ENCODE measurements around the gene CYFIP2. TPM values are rescaled to one million over a fixed set of nuclear protein-coding genes. Genes with fewer than 3 reads are reported as not detected.
"Not testable (repeated sequence)": the region's sequence is repeated elsewhere in the genome, so short reads cannot be mapped to it uniquely, and the experiment has no call there.

The CYFIP2 gene
- total and polyA plus RNA-seq, 2 donors (not counting 1 experiment from before 2014, with no cell fraction given) = 5.0 to 27.6 TPM

- not testable (repeated sequence) for H3K9me3 ChIP-seq (ENCODE audit: control insufficient read depth, insufficient read depth, low read depth, low read length); H3K27me3 ChIP-seq (ENCODE audit: control insufficient read depth, insufficient read depth, low read length); H4K20me1 ChIP-seq (ENCODE audit: control insufficient read depth, extremely low read depth, insufficient read depth, low read length); DNase-seq (ENCODE audit: low read depth in 2 of 2); H2AFZ ChIP-seq (ENCODE audit: low read length); H3K9ac ChIP-seq (ENCODE audit: insufficient read depth, low read length); H3K36me3 ChIP-seq (ENCODE audit: control insufficient read depth, insufficient read depth, low read length); H3K4me2 ChIP-seq (ENCODE audit: extremely low read depth, insufficient read depth, low read length); H3K27ac ChIP-seq (ENCODE audit: insufficient read depth, low read length); H3K79me2 ChIP-seq (ENCODE audit: control insufficient read depth, insufficient read depth, low read length); H3K4me1 ChIP-seq (ENCODE audit: control insufficient read depth, extremely low read depth, insufficient read depth, low read length); H3K4me3 ChIP-seq (replicated peaks in 1 of 4; ENCODE audit: control extremely low read depth in 1 of 4, insufficient read depth in 1 of 4, low read depth in 3 of 4, low read length in 4 of 4)
Measured at GRCh38 chr5:157429920-157430319, 164.0 kb downstream of the CYFIP2 start.

- H3K9me3 ChIP-seq (ENCODE audit: control insufficient read depth, insufficient read depth, low read depth, low read length) = no peaks in the 10 kb centered on the region
- no peaks in the 10 kb centered on the region for H3K79me2 ChIP-seq (ENCODE audit: control insufficient read depth, insufficient read depth, low read length)
- H3K4me2 ChIP-seq (ENCODE audit: extremely low read depth, insufficient read depth, low read length) = no peak overlapping the region
- H3K36me3 ChIP-seq (ENCODE audit: control insufficient read depth, insufficient read depth, low read length) = no peaks in the 10 kb centered on the region
- no peaks in the 10 kb centered on the region for H4K20me1 ChIP-seq (ENCODE audit: control insufficient read depth, extremely low read depth, insufficient read depth, low read length)
- no peak overlapping the region for H2AFZ ChIP-seq (ENCODE audit: low read length)
- no peaks in the 10 kb centered on the region for H3K27me3 ChIP-seq (ENCODE audit: control insufficient read depth, insufficient read depth, low read length)
- no peak overlapping the region for H3K27ac ChIP-seq (ENCODE audit: insufficient read depth, low read length)
- TF ChIP-seq EZH2 (IDR thresholded peaks at IDR 0.05; ENCODE audit: low read length, missing control alignments) (no peak), CTCF (conservative IDR thresholded peaks at IDR 0.05 in 1 of 2, IDR thresholded peaks at IDR 0.05 in 1 of 2; ENCODE audit: low read depth in 1 of 2, low read length in 2 of 2) (peak; percentile 45 to 48)
- DNase-seq (ENCODE audit: low read depth in 2 of 2) = peak; percentile 58 to 73
- H3K9ac ChIP-seq (ENCODE audit: insufficient read depth, low read length) = no peak overlapping the region
- no peaks in the 10 kb centered on the region for H3K4me1 ChIP-seq (ENCODE audit: control insufficient read depth, extremely low read depth, insufficient read depth, low read length)
- H3K4me3 ChIP-seq (replicated peaks in 1 of 4; ENCODE audit: control extremely low read depth in 1 of 4, insufficient read depth in 1 of 4, low read depth in 3 of 4, low read length in 4 of 4) = no peak overlapping the region
Measured at GRCh38 chr5:157431544-157432200, 165.7 kb downstream of the CYFIP2 start.

GRCh38 chr5:157434096-157434495, 168.2 kb downstream of the CYFIP2 start:
- TF ChIP-seq CTCF (conservative IDR thresholded peaks at IDR 0.05 in 1 of 2, IDR thresholded peaks at IDR 0.05 in 1 of 2; ENCODE audit: low read depth in 1 of 2, low read length in 2 of 2) = no peak
- no peak for TF ChIP-seq EZH2 (IDR thresholded peaks at IDR 0.05; ENCODE audit: low read length, missing control alignments)
- H4K20me1 ChIP-seq (ENCODE audit: control insufficient read depth, extremely low read depth, insufficient read depth, low read length) = no peaks in the 10 kb centered on the region

More at GRCh38 chr5:157434096-157434495, 168.2 kb downstream of the CYFIP2 start:
- Histone ChIP-seq H3K9ac (ENCODE audit: insufficient read depth, low read length) (no peak overlapping the region), H3K27me3 (ENCODE audit: control insufficient read depth, insufficient read depth, low read length) (no peaks in the 10 kb centered on the region), H3K4me3 (replicated peaks in 1 of 4; ENCODE audit: control extremely low read depth in 1 of 4, insufficient read depth in 1 of 4, low read depth in 3 of 4, low read length in 4 of 4) (no peak overlapping the region), H2AFZ (ENCODE audit: low read length) (no peak overlapping the region), H3K9me3 (ENCODE audit: control insufficient read depth, insufficient read depth, low read depth, low read length) (no peaks in the 10 kb centered on the region), H3K27ac (ENCODE audit: insufficient read depth, low read length) (no peak overlapping the region), H3K4me1 (ENCODE audit: control insufficient read depth, extremely low read depth, insufficient read depth, low read length) (no peaks in the 10 kb centered on the region), H3K79me2 (ENCODE audit: control insufficient read depth, insufficient read depth, low read length) (no peaks in the 10 kb centered on the region), H3K36me3 (ENCODE audit: control insufficient read depth, insufficient read depth, low read length) (no peaks in the 10 kb centered on the region), H3K4me2 (ENCODE audit: extremely low read depth, insufficient read depth, low read length) (no peak overlapping the region)
- DNase-seq (ENCODE audit: low read depth in 2 of 2) = no peak

Measured in fibroblast of lung (primary cell).